Heart left ventricle (tissue), 16 donors: Measurements from ENCODE around the gene GADD45B. TPM values are rescaled to one million over a fixed set of nuclear protein-coding genes. Genes with fewer than 3 reads are reported as not detected.

Source experiments
- ATAC-seq, 4 donors: fragments of 200-7000 bp; cut with Tn5 transposase; one replicate each; pipeline ENCODE4 v1.9.1; 2020 to 2022; ENCODE audit warnings: moderate library complexity in 4 of 4, mild to moderate bottlenecking in 3 of 4, moderate number of reproducible peaks in 1 of 4
- DNase-seq, 5 donors: peaks; one replicate each; pipeline ENCODE4 v3.0.0-alpha.2; 2020
- H3K27ac ChIP-seq, 12 donors: fragments of 200-600 bp; sonication (generic) in 4 of 12; one replicate each; pipeline versions ENCODE4 v1.5.0 to v1.8.0; 2016 to 2022; ENCODE audit warnings: mild to moderate bottlenecking in 2 of 12
- H3K27me3 ChIP-seq, 9 donors: fragments of 200-600 bp; sonication (generic) in 2 of 9; one replicate each; pipeline versions ENCODE4 v1.5.1 to v1.8.0; 2016 to 2022; ENCODE audit warnings: mild to moderate bottlenecking in 3 of 9
- H3K36me3 ChIP-seq, 9 donors: fragments of 200-600 bp; sonication (generic) in 2 of 9; one replicate each; pipeline versions ENCODE4 v1.5.0 to v1.8.0; 2018 to 2022; ENCODE audit warnings: mild to moderate bottlenecking in 2 of 9
- H3K4me1 ChIP-seq, 12 donors: fragments of 200-600 bp; sonication (generic) in 4 of 12; one replicate each; pipeline versions ENCODE4 v1.5.0 to v1.8.0; 2016 to 2022; ENCODE audit warnings: mild to moderate bottlenecking in 3 of 12
- H3K4me3 ChIP-seq, 12 donors: fragments of 200-600 bp; sonication (generic) in 4 of 12; one replicate each; pipeline versions ENCODE4 v1.5.0 to v1.8.0; 2017 to 2022; ENCODE audit warnings: mild to moderate bottlenecking in 9 of 12, moderate library complexity in 4 of 12
- H3K9me3 ChIP-seq, 12 donors: fragments of 200-600 bp; sonication (generic) in 4 of 12; one replicate each; pipeline versions ENCODE4 v1.5.0 to v1.8.0; 2016 to 2022; ENCODE audit warnings: mild to moderate bottlenecking in 1 of 12
- POLR2A ChIP-seq, 2 donors: fragments of 450-650 bp; IDR thresholded peaks; one replicate each; pipeline ENCODE4 v1.6.1; 2017; ENCODE audit warnings: antibody characterized with exemption in 2 of 2, mild to moderate bottlenecking in 2 of 2, moderate library complexity in 2 of 2
- WGBS, 4 donors: extraction: QIAGEN DNeasy Blood & Tissue Kit in 2 of 4; methylation state at CpG; one replicate each; pipeline versions ENCODE4 v1.1.5 to v1.1.7; 2013 to 2018; 5-methylcytosine and 5-hydroxymethylcytosine counted together
- intact Hi-C, 10 donors: fragments of 100-400 bp; cut with DNase I; formaldehyde crosslinking; loops; one replicate each; pipeline versions ENCODE4 v1.11.1 to v1.14.2; 2022
- polyA plus RNA-seq, 2 donors: library from polyadenylated mRNA; stranded (reverse); fragments of 200-250 nt; gene quantifications; one replicate each; pipeline ENCODE4 v1.2.3, GENCODE V29; 2013
- total RNA-seq, 9 donors: library from RNA; depleted of rRNA in 2 of 9; stranded (reverse); fragments of >200 nt in 2 of 9; fragmentation: NEBNext Ultra II Directional in 3 of 9; extraction: Animal tissue kit (Norgen Biotek cat#: 25700) in 3 of 9; gene quantifications; one replicate each; pipeline versions ENCODE4 v1.1.0 to v1.2.4, GENCODE V29; 2016 to 2023
- TF ChIP-seq, protein P1 (sequence below), 12 donors: fragments of 200-600 bp; sonication (generic) in 4 of 12; IDR thresholded peaks; one replicate each; pipeline versions ENCODE4 v1.5.0 to v1.8.0; 2018 to 2022; ENCODE audit warnings: antibody characterized with exemption in 12 of 12, mild to moderate bottlenecking in 5 of 12
- donor health status: ischemic (EF 13 %, LVEDD 7.1; RV severe dilation, severe dysfunction).
- donor health status: healthy with polysubstance abuse.
- donor health status: DM: no; HTN: yes; CAD: no.
- donor health status: DM: no; HTN: no; CAD: no.
- donor health status: ischemic (EF 25% LVEDD 6.9; RV normal size, moderate dysfunction).
- donor health status: ischemic (EF 25% LVEDD 5.7; RV mildly dilated, moderate dysfunction).
- donor health status: healthy.
- donor health status: DM: yes; HTN: yes; CAD: no.
- donor health status: ischemic (EF 35%, LVEDD 5.7; RV mildly dilated, moderate dysfunction).
- donor health status: nonischemic (EF 11% LVEDD 7.7; RV severe dilation, severe dysfunction).
- donor health status: DM: yes; HTN: yes; CAD: no.
- donor health status: PGD.
- donor health status: ischemic (EF 29% LVEDD 5.4; RV normal size, mild dysfunction).
- donor health status: nonischemic (EF 23%, LVEDD 6.1; RV moderate dilation, normal function).

Gene GADD45B
- total and polyA plus RNA-seq, 11 donors: 20.3 to 155 (median 47.3) TPM

DNA sequence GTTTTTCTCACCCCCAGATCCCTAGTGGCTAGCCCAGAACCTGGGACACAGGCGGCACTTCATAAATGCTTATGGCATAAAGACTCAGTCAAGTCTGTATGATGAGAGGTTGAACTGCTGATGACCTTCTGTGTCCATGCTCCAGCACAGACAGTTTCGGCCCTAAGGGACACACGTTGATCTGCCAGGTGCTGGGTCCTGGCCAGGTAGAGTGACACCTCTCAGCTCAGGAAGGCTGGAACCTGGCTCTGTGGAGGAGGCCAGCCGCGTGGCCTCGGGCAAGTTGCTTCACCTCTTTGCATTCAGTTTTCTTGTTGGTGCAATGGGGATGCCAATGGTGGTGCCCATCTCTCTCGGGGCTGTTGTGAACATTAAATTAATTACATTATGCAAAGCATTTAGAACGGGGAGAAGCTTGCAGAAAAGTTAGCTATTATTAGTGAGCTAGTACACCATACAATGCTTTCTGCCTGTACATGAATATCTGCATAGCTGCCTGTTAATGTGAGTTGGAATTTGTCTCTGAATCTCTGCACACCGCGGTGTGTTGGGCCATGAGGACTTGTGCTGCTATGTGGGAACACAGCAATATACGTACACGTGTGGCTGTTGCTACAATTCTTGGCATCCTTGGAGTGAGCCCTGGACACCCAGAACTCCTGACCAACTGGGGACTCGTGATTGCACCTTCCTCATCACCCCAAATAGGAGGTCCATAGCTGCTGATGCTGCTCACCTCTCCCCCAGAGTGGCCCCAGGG lies 8.4 kb downstream of the GADD45B start:
- WGBS, 4 donors: 80 to 88% (median 85%) methylated on average over 12 to 13 of the region's 13 CpGs
- Histone ChIP-seq H3K27ac (no peak overlapping the region), H3K27me3 (peaks cover 0 to 12% (median 0%) of the 10 kb centered on the region in 9 donors), H3K4me3 (no peak overlapping the region), H3K9me3 (peaks cover 0 to 21% (median 10%) of the 10 kb centered on the region in 12 donors), H3K4me1 (peaks cover 2 to 20% (median 13%) of the 10 kb centered on the region in 12 donors), H3K36me3 (no peaks in the 10 kb centered on the region)
- intact Hi-C loops: no loop called here
- no peak for TF ChIP-seq POLR2A (IDR thresholded peaks at IDR 0.05)
- TF ChIP-seq, protein P1, sequence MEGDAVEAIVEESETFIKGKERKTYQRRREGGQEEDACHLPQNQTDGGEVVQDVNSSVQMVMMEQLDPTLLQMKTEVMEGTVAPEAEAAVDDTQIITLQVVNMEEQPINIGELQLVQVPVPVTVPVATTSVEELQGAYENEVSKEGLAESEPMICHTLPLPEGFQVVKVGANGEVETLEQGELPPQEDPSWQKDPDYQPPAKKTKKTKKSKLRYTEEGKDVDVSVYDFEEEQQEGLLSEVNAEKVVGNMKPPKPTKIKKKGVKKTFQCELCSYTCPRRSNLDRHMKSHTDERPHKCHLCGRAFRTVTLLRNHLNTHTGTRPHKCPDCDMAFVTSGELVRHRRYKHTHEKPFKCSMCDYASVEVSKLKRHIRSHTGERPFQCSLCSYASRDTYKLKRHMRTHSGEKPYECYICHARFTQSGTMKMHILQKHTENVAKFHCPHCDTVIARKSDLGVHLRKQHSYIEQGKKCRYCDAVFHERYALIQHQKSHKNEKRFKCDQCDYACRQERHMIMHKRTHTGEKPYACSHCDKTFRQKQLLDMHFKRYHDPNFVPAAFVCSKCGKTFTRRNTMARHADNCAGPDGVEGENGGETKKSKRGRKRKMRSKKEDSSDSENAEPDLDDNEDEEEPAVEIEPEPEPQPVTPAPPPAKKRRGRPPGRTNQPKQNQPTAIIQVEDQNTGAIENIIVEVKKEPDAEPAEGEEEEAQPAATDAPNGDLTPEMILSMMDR (IDR thresholded peaks at IDR 0.05): no peak
- ATAC-seq (no peak), DNase-seq (no peak)

DNA sequence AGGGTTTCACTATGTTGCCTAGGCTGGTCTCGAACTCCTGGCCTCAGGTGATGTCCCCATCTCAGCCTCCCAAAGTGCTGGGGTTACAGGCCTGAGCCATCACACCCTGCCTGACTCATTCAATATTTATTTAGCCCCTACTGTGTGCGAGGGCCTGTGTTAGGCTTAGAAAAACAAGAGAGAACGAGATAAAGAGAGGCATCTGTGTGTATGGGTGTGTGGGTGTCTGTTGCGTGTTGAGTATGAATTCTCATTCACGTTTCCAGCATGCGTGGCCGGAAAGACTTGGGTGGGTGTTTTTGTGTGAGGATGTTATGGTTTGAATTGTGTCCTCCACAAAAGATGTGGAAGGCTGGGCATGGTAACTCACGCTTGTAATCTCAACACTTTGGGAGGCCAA lies 9.5 kb downstream of the GADD45B start:
- H3K4me1 ChIP-seq: peaks cover 2 to 28% (median 17%) of the 10 kb centered on the region in 12 donors
- ATAC-seq (no peak), DNase-seq (no peak)
- H3K9me3 ChIP-seq: peaks cover 0 to 21% (median 10%) of the 10 kb centered on the region in 12 donors
- intact Hi-C loops: no loop called here
- TF ChIP-seq, protein P1 (IDR thresholded peaks at IDR 0.05): no peak
- TF ChIP-seq POLR2A (IDR thresholded peaks at IDR 0.05): no peak
- H3K4me3 ChIP-seq: no peak overlapping the region
- 66 to 84% (median 72%) methylated on average over 8 of the region's 8 CpGs for WGBS, 4 donors
- no peaks in the 10 kb centered on the region for H3K36me3 ChIP-seq
- no peak overlapping the region for H3K27ac ChIP-seq
- peaks cover 0 to 23% (median 0%) of the 10 kb centered on the region in 9 donors for H3K27me3 ChIP-seq

GRCh38 chr19:2487090-2487489 lies 11.2 kb downstream of the GADD45B start:
- no peak for DNase-seq
- WGBS, 4 donors: 88 to 93% (median 89%) methylated on average over 12 of the region's 12 CpGs
- peaks cover 2 to 38% (median 17%) of the 10 kb centered on the region in 12 donors for H3K4me1 ChIP-seq

DNA sequence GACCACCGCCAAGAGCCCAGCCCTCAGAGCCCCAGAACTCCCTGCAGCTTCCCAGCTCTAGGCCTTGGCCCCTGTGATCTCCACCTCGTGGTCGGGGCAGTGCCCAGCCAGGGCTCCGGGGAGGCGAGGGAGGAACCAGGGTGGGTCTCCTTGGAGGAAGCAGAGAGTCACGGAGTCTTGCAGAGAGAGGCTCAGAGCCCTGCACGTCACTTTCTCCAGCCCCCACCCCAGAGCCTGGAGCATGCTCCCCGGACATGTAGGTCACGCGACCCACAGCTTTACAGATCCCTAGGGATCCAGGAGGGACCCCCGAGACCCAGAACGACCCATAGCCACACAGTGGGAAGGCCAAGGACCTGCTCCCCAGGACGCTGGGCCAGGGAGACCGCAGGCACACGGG lies 11.9 kb downstream of the GADD45B start:
- Histone ChIP-seq H3K27me3 (peaks cover 0 to 41% (median 0%) of the 10 kb centered on the region in 9 donors), H3K9me3 (peaks cover 0 to 12% (median 8%) of the 10 kb centered on the region in 12 donors), H3K4me1 (peaks cover 2 to 38% (median 17%) of the 10 kb centered on the region in 12 donors), H3K27ac (peak overlapping the region in 5 of 12 donors; percentile 53 to 82 (median 74)), H3K36me3 (no peaks in the 10 kb centered on the region), H3K4me3 (peak overlapping the region in 6 of 12 donors; percentile 52 to 65 (median 63))
- intact Hi-C loops: no loop called here
- WGBS, 4 donors: 26 to 44% (median 39%) methylated on average over 12 to 15 of the region's 15 CpGs
- no peak for TF ChIP-seq POLR2A (IDR thresholded peaks at IDR 0.05)
- TF ChIP-seq, protein P1 (IDR thresholded peaks at IDR 0.05): no peak
- DNase-seq (peak in 2 of 5 donors; percentile 49 to 59), ATAC-seq (peak in 3 of 4 donors; percentile 17 to 47 (median 21))

More at GRCh38 chr19:2487090-2487489, 11.2 kb downstream of the GADD45B start:
- TF ChIP-seq, protein P1 (IDR thresholded peaks at IDR 0.05): no peak
- no peak for TF ChIP-seq POLR2A (IDR thresholded peaks at IDR 0.05)
- Histone ChIP-seq H3K9me3 (peaks cover 0 to 20% (median 10%) of the 10 kb centered on the region in 12 donors), H3K4me3 (no peak overlapping the region), H3K27me3 (peaks cover 0 to 37% (median 0%) of the 10 kb centered on the region in 9 donors), H3K27ac (no peak overlapping the region), H3K36me3 (no peaks in the 10 kb centered on the region)
- ATAC-seq: no peak
- intact Hi-C loops: no loop called here
